HG02763 (cell line): ENCODE data around the gene SPHK2.

Experiments used
- ATAC-seq: cut with Tn5 transposase; IDR thresholded peaks from one replicate; pipeline ENCODE4 v1.9.1; 2021; ENCODE audit warnings: mild to moderate bottlenecking, moderate library complexity; ENCODE audit not compliant: unreplicated experiment

Gene SPHK2

GRCh38 chr19:48603449-48603848 is 15.9 kb upstream of the SPHK2 start:
- ATAC-seq, result no peak

GRCh38 chr19:48603850-48604249 is 15.5 kb upstream of the SPHK2 start:
- ATAC-seq, result no peak

- ATAC-seq, result no peak
These were observed 12.6 kb upstream of the SPHK2 start, which contains the start of gene SPACA4 for GRCh38 chr19:48606463-48607358. TSS of gene SPACA4 (plus strand) at chr19:48606742. CDS start at chr19:48606979, 237 bp downstream.

- no peak for ATAC-seq
These were observed 11.9 kb upstream of the SPHK2 start for GRCh38 chr19:48607359-48607755.

GRCh38 chr19:48608798-48609263 is 10.5 kb upstream of the SPHK2 start:
- no peak for ATAC-seq

- ATAC-seq, result no peak
These were observed 9.7 kb upstream of the SPHK2 start for GRCh38 chr19:48609571-48610108.

GRCh38 chr19:48611872-48612271 is 7.4 kb upstream of the SPHK2 start:
- no peak for ATAC-seq

GRCh38 chr19:48613024-48613851 is 6.1 kb upstream of the SPHK2 start:
- ATAC-seq, result no peak

- no peak for ATAC-seq
These were observed 5.4 kb upstream of the SPHK2 start for GRCh38 chr19:48613852-48614435.

GRCh38 chr19:48614436-48615230 is 4.7 kb upstream of the SPHK2 start, which contains the start of gene FAM83E:
TSS of gene FAM83E (minus strand) at chr19:48615076. CDS start at chr19:48613372, 1,704 bp downstream.
- no peak for ATAC-seq

GRCh38 chr19:48615231-48616040 is 3.9 kb upstream of the SPHK2 start:
- no peak for ATAC-seq

- no peak for ATAC-seq
These were observed 3.3 kb upstream of the SPHK2 start for GRCh38 chr19:48616041-48616436.

- ATAC-seq, result no peak
These were observed 2.7 kb upstream of the SPHK2 start for GRCh38 chr19:48616491-48617056.

- no peak for ATAC-seq
These were observed 2.0 kb upstream of the SPHK2 start for GRCh38 chr19:48617146-48617937.

- ATAC-seq, result no peak
These were observed 909 bp upstream of the SPHK2 start for GRCh38 chr19:48618278-48618915.

GRCh38 chr19:48619692-48620585 is 633 bp downstream of the SPHK2 start:
- ATAC-seq, result no peak
